Activated T-helper 17 cell treated with anti-CD3 and anti-CD28 coated beads, Interleukin-2, amount 50 U/mL, for 72 hours (primary cell): ENCODE results near the gene IFNAR1. TPM values are rescaled to one million over a fixed set of nuclear protein-coding genes. Genes with fewer than 3 reads are reported as not detected.
A peak's percentile ranks its signal among the peaks of the same experiment; 100 is the strongest.

Source experiments
- ATAC-seq: fragments of 150-1000 bp; cut with Tn5 transposase; replicated peaks from 2 replicates; pipeline ENCODE4 v1.10.0; 2021; ENCODE audit warnings: mild to moderate bottlenecking, moderate library complexity
- H3K27ac Mint-ChIP-seq: one replicate; pipeline ENCODE4 v1.8.0; 2022; ENCODE audit warnings: mixed read lengths
- H3K27me3 Mint-ChIP-seq: one replicate; pipeline ENCODE4 v1.8.0; 2022; ENCODE audit warnings: mixed read lengths
- H3K36me3 Mint-ChIP-seq: one replicate; pipeline ENCODE4 v1.8.0; 2022; ENCODE audit warnings: low read depth, mild to moderate bottlenecking, mixed read lengths
- H3K4me1 Mint-ChIP-seq: one replicate; pipeline ENCODE4 v1.8.0; 2022; ENCODE audit warnings: mixed read lengths
- H3K4me3 Mint-ChIP-seq: one replicate; pipeline ENCODE4 v1.8.0; 2022; ENCODE audit warnings: mild to moderate bottlenecking, mixed read lengths
- H3K9me3 Mint-ChIP-seq: one replicate; pipeline ENCODE4 v1.8.0; 2022; ENCODE audit warnings: mixed read lengths
- total RNA-seq, 2 donors: library from RNA; stranded (reverse); gene quantifications; one replicate each; pipeline ENCODE4 v1.2.3, GENCODE V29; 2022

Gene IFNAR1
- 10 to 100 TPM; 38.5 to 38.8 TPM for total RNA-seq

GRCh38 chr21:33324291-33325221 is at the start of gene IFNAR1:
Gene IFNAR1 (plus strand): TSS chr21:33324970. CDS start chr21:33325056, 86 bp downstream.
- no peaks in the 10 kb centered on the region for H3K27me3 Mint-ChIP-seq
- no peak within 1 kb of the TSS for H3K4me3 Mint-ChIP-seq
- peaks cover 10% of the 10 kb centered on the region for H3K4me1 Mint-ChIP-seq
- H3K9me3 Mint-ChIP-seq = no peaks in the 10 kb centered on the region
- peak; percentile 93 for ATAC-seq
- H3K27ac Mint-ChIP-seq = no peak within 1 kb of the TSS
- peaks cover 14% of the 10 kb centered on the region for H3K36me3 Mint-ChIP-seq

GRCh38 chr21:33278721-33279120 is 46.0 kb upstream of the IFNAR1 start:
- no peak for ATAC-seq
- Mint-ChIP-seq H3K27ac (no peak overlapping the region), H3K4me3 (no peak overlapping the region), H3K4me1 (peaks cover 2% of the 10 kb centered on the region), H3K36me3 (peaks cover 75% of the 10 kb centered on the region), H3K27me3 (no peaks in the 10 kb centered on the region), H3K9me3 (no peaks in the 10 kb centered on the region)

DNA sequence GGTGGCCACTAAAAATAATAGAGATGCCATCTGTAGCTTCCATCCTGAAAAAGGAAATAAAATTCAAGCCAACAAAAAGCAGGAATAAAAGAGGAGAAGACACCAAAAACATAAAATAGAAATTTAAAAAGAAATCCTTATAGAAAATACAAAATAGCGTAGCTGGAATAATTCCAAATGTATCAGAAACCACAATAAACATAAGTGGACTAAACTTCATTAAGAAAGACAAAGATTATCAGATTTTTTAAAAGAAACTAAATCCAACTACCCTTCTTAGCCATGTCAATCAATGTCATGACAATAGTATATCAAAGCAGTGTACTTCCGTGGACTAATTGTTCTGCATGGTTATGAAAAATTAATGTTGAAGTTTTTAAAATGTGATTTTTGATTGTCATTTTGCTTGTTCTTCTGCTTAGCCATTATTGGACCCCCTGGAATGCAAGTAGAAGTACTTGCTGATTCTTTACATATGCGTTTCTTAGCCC is 45.4 kb upstream of the IFNAR1 start:
- Mint-ChIP-seq H3K36me3 (peaks cover 78% of the 10 kb centered on the region), H3K27me3 (no peaks in the 10 kb centered on the region), H3K4me3 (no peak overlapping the region), H3K9me3 (no peaks in the 10 kb centered on the region), H3K4me1 (no peaks in the 10 kb centered on the region), H3K27ac (no peak overlapping the region)
- ATAC-seq = no peak

DNA sequence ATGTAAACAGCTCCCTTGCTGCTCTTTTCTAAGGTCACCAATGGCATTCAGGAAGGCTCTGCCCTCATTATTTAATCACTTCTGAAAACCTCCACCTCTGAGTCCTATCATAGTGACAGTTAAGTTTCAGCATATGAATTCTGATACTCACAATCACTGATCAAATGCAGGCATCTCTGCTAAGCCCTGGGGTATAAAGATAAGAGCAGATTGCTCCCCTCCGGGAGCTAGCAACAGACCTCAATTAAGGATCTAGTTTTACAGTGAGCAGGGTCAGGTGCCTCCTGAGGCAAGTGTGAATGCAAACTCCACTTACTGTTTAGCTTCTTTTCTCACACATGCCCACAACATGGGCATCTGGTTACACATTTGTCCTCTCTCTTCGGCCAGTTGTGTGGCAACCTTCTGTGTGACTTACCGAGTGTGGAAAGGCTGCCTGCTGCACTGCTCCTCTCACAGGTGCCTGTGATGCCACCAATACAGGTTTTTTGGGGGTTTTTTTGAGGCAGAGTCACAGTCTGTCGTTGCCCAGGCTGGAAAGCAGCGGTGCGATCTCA is 43.6 kb upstream of the IFNAR1 start:
- no peak overlapping the region for H3K27ac Mint-ChIP-seq
- H3K4me1 Mint-ChIP-seq = no peaks in the 10 kb centered on the region
- no peaks in the 10 kb centered on the region for H3K27me3 Mint-ChIP-seq
- no peaks in the 10 kb centered on the region for H3K9me3 Mint-ChIP-seq
- peaks cover 82% of the 10 kb centered on the region for H3K36me3 Mint-ChIP-seq
- H3K4me3 Mint-ChIP-seq = no peak overlapping the region
- ATAC-seq = no peak

DNA sequence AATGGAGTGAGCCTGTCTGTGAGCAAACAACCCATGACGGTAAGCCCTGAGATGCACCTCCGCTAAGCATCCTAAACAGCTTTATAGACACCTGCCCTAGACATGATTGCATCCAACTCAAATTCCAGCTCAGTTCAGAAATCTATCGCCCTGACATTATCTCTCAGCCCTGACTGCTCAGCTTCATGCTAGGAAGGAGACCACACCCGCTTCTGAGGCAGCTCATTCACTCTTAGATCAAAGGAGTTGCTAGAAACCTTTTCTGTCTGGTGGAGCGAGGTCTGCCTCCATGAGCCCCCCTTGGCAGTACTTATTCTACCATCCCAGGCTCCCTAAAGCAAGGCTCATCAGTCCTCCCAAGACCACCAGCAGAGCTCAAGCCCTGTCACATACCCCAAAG is 41.6 kb upstream of the IFNAR1 start:
- Mint-ChIP-seq H3K4me1 (no peaks in the 10 kb centered on the region), H3K36me3 (peaks cover 84% of the 10 kb centered on the region), H3K9me3 (no peaks in the 10 kb centered on the region), H3K27ac (no peak overlapping the region), H3K4me3 (no peak overlapping the region), H3K27me3 (no peaks in the 10 kb centered on the region)
- no peak for ATAC-seq

DNA sequence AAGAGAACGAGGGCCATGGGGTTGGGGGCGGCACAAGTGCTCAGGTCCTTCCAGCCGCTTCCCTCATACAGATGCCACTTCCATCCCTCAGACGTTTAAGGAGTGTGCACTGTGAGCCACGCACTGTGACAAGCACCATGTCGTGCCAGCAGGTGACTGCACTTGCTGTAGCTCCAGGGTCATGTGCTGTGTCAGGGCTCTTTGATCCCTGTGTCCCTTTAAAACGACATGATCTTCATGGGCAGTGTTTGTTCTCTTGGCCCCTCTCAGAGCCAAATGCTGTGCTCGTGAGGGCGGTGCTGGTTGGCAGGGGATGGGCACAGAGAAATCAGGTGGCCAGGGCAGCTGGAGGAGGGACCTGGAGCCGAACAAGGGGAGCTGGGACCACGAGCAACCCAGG is 38.7 kb upstream of the IFNAR1 start:
- ATAC-seq = no peak
- Mint-ChIP-seq H3K4me3 (no peak overlapping the region), H3K27me3 (no peaks in the 10 kb centered on the region), H3K27ac (peak overlapping the region; percentile 13), H3K4me1 (no peaks in the 10 kb centered on the region), H3K9me3 (no peaks in the 10 kb centered on the region), H3K36me3 (peaks cover 71% of the 10 kb centered on the region)

GRCh38 chr21:33286600-33287456 is 37.9 kb upstream of the IFNAR1 start:
- H3K27ac Mint-ChIP-seq = peak overlapping the region; percentile 13
- H3K9me3 Mint-ChIP-seq = no peaks in the 10 kb centered on the region
- ATAC-seq = no peak
- no peaks in the 10 kb centered on the region for H3K4me1 Mint-ChIP-seq
- no peaks in the 10 kb centered on the region for H3K27me3 Mint-ChIP-seq
- no peak overlapping the region for H3K4me3 Mint-ChIP-seq
- H3K36me3 Mint-ChIP-seq = peaks cover 76% of the 10 kb centered on the region

- no peak overlapping the region for H3K27ac Mint-ChIP-seq
These were observed 35.5 kb upstream of the IFNAR1 start for GRCh38 chr21:33289199-33289819.

GRCh38 chr21:33290441-33290840 is 34.3 kb upstream of the IFNAR1 start:
- peaks cover 75% of the 10 kb centered on the region for H3K36me3 Mint-ChIP-seq
- no peaks in the 10 kb centered on the region for H3K9me3 Mint-ChIP-seq
- H3K4me3 Mint-ChIP-seq = no peak overlapping the region
- no peak overlapping the region for H3K27ac Mint-ChIP-seq
- H3K4me1 Mint-ChIP-seq = no peaks in the 10 kb centered on the region
- H3K27me3 Mint-ChIP-seq = no peaks in the 10 kb centered on the region
- ATAC-seq = no peak

More at GRCh38 chr21:33289199-33289819, 35.5 kb upstream of the IFNAR1 start:
- no peak for ATAC-seq
- no peak overlapping the region for H3K4me3 Mint-ChIP-seq
- peaks cover 78% of the 10 kb centered on the region for H3K36me3 Mint-ChIP-seq
- no peaks in the 10 kb centered on the region for H3K9me3 Mint-ChIP-seq
- no peaks in the 10 kb centered on the region for H3K27me3 Mint-ChIP-seq
- H3K4me1 Mint-ChIP-seq = no peaks in the 10 kb centered on the region

- H3K36me3 Mint-ChIP-seq = peaks cover 71% of the 10 kb centered on the region
- no peaks in the 10 kb centered on the region for H3K4me1 Mint-ChIP-seq
- H3K27me3 Mint-ChIP-seq = no peaks in the 10 kb centered on the region
- H3K9me3 Mint-ChIP-seq = no peaks in the 10 kb centered on the region
- no peak for ATAC-seq
- H3K4me3 Mint-ChIP-seq = no peak overlapping the region
- no peak overlapping the region for H3K27ac Mint-ChIP-seq
These were observed 33.1 kb upstream of the IFNAR1 start for GRCh38 chr21:33291686-33292085.

GRCh38 chr21:33292724-33293123 is 32.0 kb upstream of the IFNAR1 start:
- H3K27ac Mint-ChIP-seq = peak overlapping the region; percentile 48
- ATAC-seq = no peak
- H3K4me3 Mint-ChIP-seq = no peak overlapping the region
- no peaks in the 10 kb centered on the region for H3K9me3 Mint-ChIP-seq
- peaks cover 71% of the 10 kb centered on the region for H3K36me3 Mint-ChIP-seq
- H3K4me1 Mint-ChIP-seq = peaks cover 4% of the 10 kb centered on the region
- H3K27me3 Mint-ChIP-seq = no peaks in the 10 kb centered on the region

- no peak overlapping the region for H3K27ac Mint-ChIP-seq
- H3K36me3 Mint-ChIP-seq = peaks cover 67% of the 10 kb centered on the region
- H3K4me1 Mint-ChIP-seq = peaks cover 8% of the 10 kb centered on the region
- H3K9me3 Mint-ChIP-seq = no peaks in the 10 kb centered on the region
- no peak overlapping the region for H3K4me3 Mint-ChIP-seq
- H3K27me3 Mint-ChIP-seq = no peaks in the 10 kb centered on the region
- no peak for ATAC-seq
These were observed 31.6 kb upstream of the IFNAR1 start for GRCh38 chr21:33293136-33293535.

DNA sequence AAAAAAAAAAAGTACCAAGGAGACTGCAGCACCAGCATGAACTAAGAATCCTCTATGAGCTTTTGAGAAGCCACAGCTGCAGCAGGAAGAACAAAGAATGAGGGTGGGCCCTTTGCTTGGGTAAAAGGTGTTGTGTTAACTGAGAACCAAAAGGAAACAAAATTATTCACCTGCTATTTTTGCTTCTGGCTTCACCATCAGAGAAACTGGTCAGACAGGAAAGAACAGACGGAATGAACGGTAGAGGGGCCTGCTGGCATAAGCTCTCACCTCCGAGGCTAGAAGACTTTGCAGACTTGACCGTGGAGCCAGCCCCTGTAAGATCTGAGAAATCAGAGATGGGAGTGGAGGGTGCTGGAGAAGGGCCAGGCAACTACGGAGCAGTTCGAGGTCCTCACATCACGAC is 31.0 kb upstream of the IFNAR1 start:
- no peaks in the 10 kb centered on the region for H3K27me3 Mint-ChIP-seq
- no peaks in the 10 kb centered on the region for H3K9me3 Mint-ChIP-seq
- no peak for ATAC-seq
- H3K4me1 Mint-ChIP-seq = peaks cover 11% of the 10 kb centered on the region
- H3K36me3 Mint-ChIP-seq = peaks cover 60% of the 10 kb centered on the region
- peak overlapping the region; percentile 66 for H3K27ac Mint-ChIP-seq
- no peak overlapping the region for H3K4me3 Mint-ChIP-seq

- H3K4me3 Mint-ChIP-seq = no peak overlapping the region
These were observed 28.6 kb upstream of the IFNAR1 start for GRCh38 chr21:33296156-33296555.

More at GRCh38 chr21:33296156-33296555, 28.6 kb upstream of the IFNAR1 start:
- no peak overlapping the region for H3K27ac Mint-ChIP-seq
- peaks cover 29% of the 10 kb centered on the region for H3K4me1 Mint-ChIP-seq
- H3K27me3 Mint-ChIP-seq = no peaks in the 10 kb centered on the region
- no peaks in the 10 kb centered on the region for H3K9me3 Mint-ChIP-seq
- ATAC-seq = no peak
- H3K36me3 Mint-ChIP-seq = peaks cover 49% of the 10 kb centered on the region
